ENCODE results near the gene BCO1. TPM values are rescaled to one million over a fixed set of nuclear protein-coding genes. Genes with fewer than 3 reads are reported as not detected.

The BCO1 gene
- total and polyA plus RNA-seq, 2 of the 4 experiments (the other 2 are of a cell fraction): not detected

- dilution Hi-C loops (cut with HindIII; ENCODE audit: low sequenced_read_pairs, unreplicated experiment): no loop called here
Measured at GRCh38 chr16:81216706-81217105, 21.8 kb upstream of the BCO1 start.

More at GRCh38 chr16:81216706-81217105, 21.8 kb upstream of the BCO1 start:
- H2AFZ ChIP-seq (replicated peaks; ENCODE audit: low read length, poor library complexity): no peak overlapping the region
- H3K79me1 ChIP-seq (ENCODE audit: low read depth in 1 of 2, low read length in 2 of 2): no peaks in the 10 kb centered on the region
- no peak overlapping the region for H3K9ac ChIP-seq (ENCODE audit: low read depth, low read length)
- ATAC-seq (ENCODE audit: low read depth): no peak
- H4K8ac ChIP-seq (ENCODE audit: low read depth in 2 of 2, low read length in 2 of 2): no peak overlapping the region
- H3K4me2 ChIP-seq (ENCODE audit: low read depth, low read length): no peak overlapping the region
- H3K4me1 ChIP-seq (ENCODE audit: control insufficient read depth, insufficient read depth, low read length): no peaks in the 10 kb centered on the region
- H2BK120ac ChIP-seq (ENCODE audit: low read depth, low read length): no peak overlapping the region
- no peak overlapping the region for H3K4ac ChIP-seq (ENCODE audit: low read depth, low read length)
- no peaks in the 10 kb centered on the region for H3K9me1 ChIP-seq (ENCODE audit: insufficient read depth, low read length)
- no peak overlapping the region for H2BK20ac ChIP-seq (ENCODE audit: low read depth, low read length)
- no peak for DNase-seq
- no peaks in the 10 kb centered on the region for H4K20me1 ChIP-seq (ENCODE audit: insufficient read depth, low read length)
- H3K27ac ChIP-seq (ENCODE audit: insufficient read depth, low read length): no peak overlapping the region
- no TSS peak for BruUV-seq (replicated peaks)
- no peak overlapping the region for H4K91ac ChIP-seq (ENCODE audit: insufficient read depth, low read depth, low read length)
- H3K4me3 ChIP-seq (ENCODE audit: insufficient read depth, low read depth, low read length): no peak overlapping the region
- intact Hi-C loops (cut with micrococcal nuclease): no loop called here
- H3K27me3 ChIP-seq (ENCODE audit: control insufficient read depth, insufficient read depth, low read length): peaks cover 18% of the 10 kb centered on the region
- no peak overlapping the region for H3K23ac ChIP-seq (ENCODE audit: low read depth, low read length)
- H3K9me3 ChIP-seq (ENCODE audit: control insufficient read depth, insufficient read depth, low read length): no peaks in the 10 kb centered on the region
- CTCF ChIA-PET: interaction anchor here (0.5 kb wide), 1 partner anchor 108 kb away, joined by 3 read pairs; no protein-coding TSS in a partner anchor
- TF ChIP-seq BHLHE40 (IDR thresholded peaks at IDR 0.05; ENCODE audit: low read depth, low read length) (no peak), FOS (IDR thresholded peaks at IDR 0.05; ENCODE audit: low read depth, low read length) (no peak), MXI1 (IDR thresholded peaks at IDR 0.05; ENCODE audit: borderline replicate concordance, low read depth, low read length) (no peak), RCOR1 (IDR thresholded peaks at IDR 0.05; ENCODE audit: insufficient replicate concordance, low read length) (no peak), SMC3 (IDR thresholded peaks at IDR 0.05; ENCODE audit: low read depth, low read length) (no peak), RAD21 (IDR thresholded peaks at IDR 0.05; ENCODE audit: low read length) (no peak), NFE2L2 (IDR thresholded peaks at IDR 0.05; ENCODE audit: low read depth, low read length) (no peak), CHD1 (IDR thresholded peaks at IDR 0.05; ENCODE audit: low read depth, low read length) (no peak), RFX5 (IDR thresholded peaks at IDR 0.05; ENCODE audit: low read depth, low read length) (no peak), CEBPB (IDR thresholded peaks at IDR 0.05; ENCODE audit: low read depth, low read length) (no peak), MAZ (IDR thresholded peaks at IDR 0.05; ENCODE audit: borderline replicate concordance, low read depth, low read length) (no peak), MAFK (IDR thresholded peaks at IDR 0.05; ENCODE audit: low read depth, low read length) (no peak), POLR2A (IDR thresholded peaks at IDR 0.05; ENCODE audit: low read depth, low read length) (no peak)
- TF ChIP-seq, protein P1, sequence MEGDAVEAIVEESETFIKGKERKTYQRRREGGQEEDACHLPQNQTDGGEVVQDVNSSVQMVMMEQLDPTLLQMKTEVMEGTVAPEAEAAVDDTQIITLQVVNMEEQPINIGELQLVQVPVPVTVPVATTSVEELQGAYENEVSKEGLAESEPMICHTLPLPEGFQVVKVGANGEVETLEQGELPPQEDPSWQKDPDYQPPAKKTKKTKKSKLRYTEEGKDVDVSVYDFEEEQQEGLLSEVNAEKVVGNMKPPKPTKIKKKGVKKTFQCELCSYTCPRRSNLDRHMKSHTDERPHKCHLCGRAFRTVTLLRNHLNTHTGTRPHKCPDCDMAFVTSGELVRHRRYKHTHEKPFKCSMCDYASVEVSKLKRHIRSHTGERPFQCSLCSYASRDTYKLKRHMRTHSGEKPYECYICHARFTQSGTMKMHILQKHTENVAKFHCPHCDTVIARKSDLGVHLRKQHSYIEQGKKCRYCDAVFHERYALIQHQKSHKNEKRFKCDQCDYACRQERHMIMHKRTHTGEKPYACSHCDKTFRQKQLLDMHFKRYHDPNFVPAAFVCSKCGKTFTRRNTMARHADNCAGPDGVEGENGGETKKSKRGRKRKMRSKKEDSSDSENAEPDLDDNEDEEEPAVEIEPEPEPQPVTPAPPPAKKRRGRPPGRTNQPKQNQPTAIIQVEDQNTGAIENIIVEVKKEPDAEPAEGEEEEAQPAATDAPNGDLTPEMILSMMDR (conservative IDR thresholded peaks at IDR 0.05; ENCODE audit: low read depth, low read length): no peak
- TF ChIP-seq, protein P2, sequence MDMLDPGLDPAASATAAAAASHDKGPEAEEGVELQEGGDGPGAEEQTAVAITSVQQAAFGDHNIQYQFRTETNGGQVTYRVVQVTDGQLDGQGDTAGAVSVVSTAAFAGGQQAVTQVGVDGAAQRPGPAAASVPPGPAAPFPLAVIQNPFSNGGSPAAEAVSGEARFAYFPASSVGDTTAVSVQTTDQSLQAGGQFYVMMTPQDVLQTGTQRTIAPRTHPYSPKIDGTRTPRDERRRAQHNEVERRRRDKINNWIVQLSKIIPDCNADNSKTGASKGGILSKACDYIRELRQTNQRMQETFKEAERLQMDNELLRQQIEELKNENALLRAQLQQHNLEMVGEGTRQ (IDR thresholded peaks at IDR 0.05; ENCODE audit: low read depth, low read length): no peak
- TF ChIP-seq, protein P3, sequence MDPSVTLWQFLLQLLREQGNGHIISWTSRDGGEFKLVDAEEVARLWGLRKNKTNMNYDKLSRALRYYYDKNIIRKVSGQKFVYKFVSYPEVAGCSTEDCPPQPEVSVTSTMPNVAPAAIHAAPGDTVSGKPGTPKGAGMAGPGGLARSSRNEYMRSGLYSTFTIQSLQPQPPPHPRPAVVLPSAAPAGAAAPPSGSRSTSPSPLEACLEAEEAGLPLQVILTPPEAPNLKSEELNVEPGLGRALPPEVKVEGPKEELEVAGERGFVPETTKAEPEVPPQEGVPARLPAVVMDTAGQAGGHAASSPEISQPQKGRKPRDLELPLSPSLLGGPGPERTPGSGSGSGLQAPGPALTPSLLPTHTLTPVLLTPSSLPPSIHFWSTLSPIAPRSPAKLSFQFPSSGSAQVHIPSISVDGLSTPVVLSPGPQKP (IDR thresholded peaks at IDR 0.05; ENCODE audit: borderline replicate concordance, low read depth, low read length): no peak
- no peak overlapping the region for H3K18ac ChIP-seq (ENCODE audit: low read depth, low read length)
- no peak overlapping the region for H2BK15ac ChIP-seq (ENCODE audit: low read depth, low read length)
- no CpG with 5 or more reads among the region's 2 CpGs for WGBS, 2 experiments (ENCODE audit: extremely low coverage in 2 of 2, insufficient read length in 1 of 2)
- H2BK5ac ChIP-seq (ENCODE audit: low read depth, low read length, poor library complexity, severe bottlenecking): no peak overlapping the region
- POLR2A ChIA-PET (ENCODE audit: unreplicated experiment): no interaction called here
- H4K5ac ChIP-seq (ENCODE audit: low read depth, low read length): no peak overlapping the region
- H3K14ac ChIP-seq (replicated peaks; ENCODE audit: low read depth, low read length): no peak overlapping the region
- no peak overlapping the region for H2AK5ac ChIP-seq (ENCODE audit: low read depth, low read length)
- no peaks in the 10 kb centered on the region for H3K36me3 ChIP-seq (ENCODE audit: control insufficient read depth, insufficient read depth, low read length)
- in situ Hi-C loops (cut with MboI; ENCODE audit: low sequenced_read_pairs): no loop called here
- H3K56ac ChIP-seq (ENCODE audit: extremely low read depth, insufficient read depth, low read length): no peak overlapping the region
- no peak overlapping the region for H2AK9ac ChIP-seq (replicated peaks; ENCODE audit: low read depth, low read length, poor library complexity)

All from IMR-90 (cell line).